Keratinocyte (primary cell): Measurements from ENCODE around the gene SUSD5.

Source experiments
- CTCF ChIP-seq, 3 experiments: IDR thresholded peaks in 1 of 3; conservative IDR thresholded peaks in 1 of 3; optimal IDR thresholded peaks in 1 of 3; 2 replicates in 2 of 3; 3 replicates in 1 of 3; pipeline versions ENCODE3 to v1.5.1; 2011; ENCODE audit warnings: low read length in 3 of 3, mild to moderate bottlenecking in 3 of 3, moderate library complexity in 2 of 3, control low read depth in 1 of 3, inconsistent platforms in 1 of 3; ENCODE audit not compliant: insufficient read depth in 2 of 3; ENCODE audit errors: extremely low read depth in 1 of 3
- EZH2 ChIP-seq: IDR thresholded peaks from one replicate; pipeline ENCODE4 v1.6.1; 2012; ENCODE audit warnings: inconsistent platforms, mild to moderate bottlenecking, low read length, moderate library complexity

DNA sequence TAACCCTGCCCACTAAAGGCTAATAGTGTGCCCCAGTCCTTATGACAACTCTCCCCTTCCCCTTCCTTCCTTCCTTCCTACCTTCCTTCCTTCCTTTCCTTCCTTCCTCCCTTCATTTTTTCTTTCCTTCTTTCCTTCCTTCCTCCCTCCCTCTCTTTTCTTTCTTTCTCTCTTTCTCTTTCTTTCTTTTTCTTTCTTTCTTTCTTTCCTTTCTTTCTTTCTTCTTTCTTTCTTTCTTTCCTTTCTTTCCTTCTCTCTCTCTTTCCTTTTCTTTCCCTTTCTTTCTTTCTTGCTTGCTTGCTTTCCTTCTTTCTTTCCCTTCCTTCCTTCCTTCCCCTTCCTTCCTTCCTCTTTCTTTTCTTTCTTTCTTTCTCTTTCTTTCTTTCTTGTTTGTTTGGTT is 28.2 kb upstream of the SUSD5 start:
- TF ChIP-seq EZH2, result no peak
- TF ChIP-seq CTCF (optimal IDR thresholded peaks at IDR 0.05 in 1 of 3, IDR thresholded peaks at IDR 0.05 in 1 of 3, conservative IDR thresholded peaks at IDR 0.05 in 1 of 3; ENCODE audit: extremely low read depth in 1 of 3, insufficient read depth in 2 of 3, low read length in 3 of 3), result no peak
